Keratinocyte (primary cell): ENCODE measurements around the gene DIS3L.

Source experiments
- CTCF ChIP-seq, 3 experiments: IDR thresholded peaks in 1 of 3; conservative IDR thresholded peaks in 1 of 3; optimal IDR thresholded peaks in 1 of 3; 2 replicates in 2 of 3; 3 replicates in 1 of 3; pipeline versions ENCODE3 to v1.5.1; 2011; ENCODE audit warnings: low read length in 3 of 3, mild to moderate bottlenecking in 3 of 3, moderate library complexity in 2 of 3, control low read depth in 1 of 3, inconsistent platforms in 1 of 3; ENCODE audit not compliant: insufficient read depth in 2 of 3; ENCODE audit errors: extremely low read depth in 1 of 3
- EZH2 ChIP-seq: IDR thresholded peaks from one replicate; pipeline ENCODE4 v1.6.1; 2012; ENCODE audit warnings: inconsistent platforms, mild to moderate bottlenecking, low read length, moderate library complexity

GRCh38 chr15:66292571-66293418 is 573 bp upstream of the DIS3L start:
- TF ChIP-seq CTCF (optimal IDR thresholded peaks at IDR 0.05 in 1 of 3, IDR thresholded peaks at IDR 0.05 in 1 of 3, conservative IDR thresholded peaks at IDR 0.05 in 1 of 3; ENCODE audit: extremely low read depth in 1 of 3, insufficient read depth in 2 of 3, low read length in 3 of 3) (no peak), EZH2 (no peak)
